ENCODE results near the gene FGD6. TPM values are rescaled to one million over a fixed set of nuclear protein-coding genes. Genes with fewer than 3 reads are reported as not detected.

Gene FGD6
- total RNA-seq, 1 experiment from 2014 or later = 18.2 TPM

DNA sequence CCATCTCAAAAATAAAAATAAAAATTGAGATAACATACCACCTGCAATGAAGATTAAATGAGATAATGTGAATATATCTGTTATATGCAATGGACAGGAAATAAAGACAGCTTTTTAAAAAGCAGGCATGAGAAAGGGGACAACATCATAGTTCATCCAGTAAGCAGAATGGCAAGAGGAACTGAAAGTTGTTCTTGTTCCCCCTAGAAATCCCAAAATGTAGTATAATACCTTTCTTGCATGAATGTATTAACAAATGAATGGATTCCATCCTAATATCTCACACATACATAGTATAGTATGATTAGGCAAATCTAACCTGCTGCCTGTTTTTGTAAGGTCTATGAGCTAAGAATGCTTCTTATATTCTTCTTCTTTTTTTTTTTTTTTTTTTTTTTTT, 31.4 kb downstream of the FGD6 start:
- ATAC-seq (no peak), DNase-seq (ENCODE audit: low read depth, low spot score) (no peak)
- TF ChIP-seq, protein P1, sequence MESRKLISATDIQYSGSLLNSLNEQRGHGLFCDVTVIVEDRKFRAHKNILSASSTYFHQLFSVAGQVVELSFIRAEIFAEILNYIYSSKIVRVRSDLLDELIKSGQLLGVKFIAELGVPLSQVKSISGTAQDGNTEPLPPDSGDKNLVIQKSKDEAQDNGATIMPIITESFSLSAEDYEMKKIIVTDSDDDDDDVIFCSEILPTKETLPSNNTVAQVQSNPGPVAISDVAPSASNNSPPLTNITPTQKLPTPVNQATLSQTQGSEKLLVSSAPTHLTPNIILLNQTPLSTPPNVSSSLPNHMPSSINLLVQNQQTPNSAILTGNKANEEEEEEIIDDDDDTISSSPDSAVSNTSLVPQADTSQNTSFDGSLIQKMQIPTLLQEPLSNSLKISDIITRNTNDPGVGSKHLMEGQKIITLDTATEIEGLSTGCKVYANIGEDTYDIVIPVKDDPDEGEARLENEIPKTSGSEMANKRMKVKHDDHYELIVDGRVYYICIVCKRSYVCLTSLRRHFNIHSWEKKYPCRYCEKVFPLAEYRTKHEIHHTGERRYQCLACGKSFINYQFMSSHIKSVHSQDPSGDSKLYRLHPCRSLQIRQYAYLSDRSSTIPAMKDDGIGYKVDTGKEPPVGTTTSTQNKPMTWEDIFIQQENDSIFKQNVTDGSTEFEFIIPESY (IDR thresholded peaks at IDR 0.05; ENCODE audit: extremely low read depth, insufficient replicate concordance, low read length) = no peak
- TF ChIP-seq MAX (IDR thresholded peaks at IDR 0.05) (no peak), SIN3A (IDR thresholded peaks at IDR 0.05; ENCODE audit: low read depth) (no peak), EGR1 (IDR thresholded peaks at IDR 0.05; ENCODE audit: low read depth) (no peak), ZFX (IDR thresholded peaks at IDR 0.05) (no peak), RAD21 (IDR thresholded peaks at IDR 0.05; ENCODE audit: low read depth) (no peak), POLR2AphosphoS5 (IDR thresholded peaks at IDR 0.05; ENCODE audit: low read depth, low read length) (no peak), EZH2 (IDR thresholded peaks at IDR 0.05) (no peak), CEBPB (IDR thresholded peaks at IDR 0.05; ENCODE audit: low read depth) (no peak), CTCF (IDR thresholded peaks at IDR 0.05 in 2 of 3, conservative IDR thresholded peaks at IDR 0.05 in 1 of 3; ENCODE audit: borderline replicate concordance in 1 of 3, insufficient read depth in 1 of 3, low read depth in 2 of 3, low read length in 2 of 3) (no peak), SRF (IDR thresholded peaks at IDR 0.05; ENCODE audit: low read depth) (no peak), SP1 (IDR thresholded peaks at IDR 0.05; ENCODE audit: low read depth) (no peak), JUND (IDR thresholded peaks at IDR 0.05) (no peak), ELF1 (IDR thresholded peaks at IDR 0.05; ENCODE audit: borderline replicate concordance, low read depth) (no peak), ZNF274 (IDR thresholded peaks at IDR 0.05; ENCODE audit: low read depth, low read length) (no peak), YY1 (IDR thresholded peaks at IDR 0.05; ENCODE audit: extremely low read depth, insufficient replicate concordance, low read depth, low read length) (no peak), TCF7L2 (IDR thresholded peaks at IDR 0.05; ENCODE audit: borderline replicate concordance, extremely low read depth, insufficient read depth, insufficient read length) (no peak), REST (IDR thresholded peaks at IDR 0.05; ENCODE audit: low read depth) (no peak), CBX3 (IDR thresholded peaks at IDR 0.05; ENCODE audit: low read depth) (no peak), EZH2phosphoT487 (IDR thresholded peaks at IDR 0.05; ENCODE audit: borderline replicate concordance) (no peak)
- intact Hi-C loops (cut with micrococcal nuclease) = no loop called here
- peaks cover 4% of the 10 kb centered on the region; the same call in 1 of the 2 replicates for H3K79me2 ChIP-seq (ENCODE audit: insufficient read depth, low read length)
- POLR2A ChIA-PET = interaction anchor here (1.6 kb wide), 1 partner anchor 32 kb away, joined by 5 read pairs; the partner anchor contains the start of genes FGD6 and VEZT
- no peaks in the 10 kb centered on the region for H3K36me3 ChIP-seq (ENCODE audit: control insufficient read depth in 1 of 2, insufficient read depth in 2 of 2, low read length in 2 of 2)
- H3K9me2 ChIP-seq (ENCODE audit: insufficient read depth) = no peaks in the 10 kb centered on the region
- no peak overlapping the region for H3K4me2 ChIP-seq (ENCODE audit: low read length)
- no peaks in the 10 kb centered on the region for H4K20me1 ChIP-seq (ENCODE audit: insufficient read depth)
- CTCF ChIA-PET = interaction anchor here (0.6 kb wide), 1 partner anchor 325 kb away, joined by 3 read pairs; no protein-coding TSS in a partner anchor
- H3K27ac ChIP-seq (ENCODE audit: low read depth, low read length) = no peak overlapping the region
- no peak overlapping the region for H2AFZ ChIP-seq (ENCODE audit: low read depth, low read length, poor library complexity, severe bottlenecking)
- RAD21 ChIA-PET (ENCODE audit: low non-redundant PET in 1 of 2, low total read pairs in 2 of 2, uncharacterized antibody in 2 of 2, unreplicated experiment in 2 of 2) = no interaction called here
- H3K4me3 ChIP-seq (replicated peaks in 1 of 2; ENCODE audit: low read depth in 1 of 2, low read length in 2 of 2) = no peak overlapping the region
- H3K4me1 ChIP-seq (ENCODE audit: control insufficient read depth in 1 of 2, insufficient read depth in 2 of 2, low read length in 2 of 2) = peaks cover 17 to 56% of the 10 kb centered on the region in 2 experiments
- H3K9ac ChIP-seq (ENCODE audit: low read length) = no peak overlapping the region
- no peaks in the 10 kb centered on the region for H3K9me3 ChIP-seq (ENCODE audit: control insufficient read depth in 1 of 2, insufficient read depth in 1 of 2, low read depth in 1 of 2, low read length in 2 of 2)
- no TSS peak for BruUV-seq (replicated peaks)
- no peaks in the 10 kb centered on the region for H3K27me3 ChIP-seq (ENCODE audit: insufficient read depth, low read length)
